Ovary (tissue), 3 donors: Measurements from ENCODE around the gene GSKIP.

Experiments used
- EP300 ChIP-seq: sonication (generic); formaldehyde crosslinking; IDR thresholded peaks from one replicate; pipeline ENCODE4 v1.6.1; 2017; ENCODE audit warnings: antibody characterized with exemption
- POLR2A ChIP-seq: fragments of 450-650 bp; IDR thresholded peaks from one replicate; pipeline ENCODE4 v1.6.1; 2017; ENCODE audit warnings: antibody characterized with exemption, mild to moderate bottlenecking, moderate library complexity
- TF ChIP-seq, protein P1 (sequence below), 3 donors: fragments of 450-650 bp in 2 of 3; fragments of 200-600 bp in 1 of 3; IDR thresholded peaks; one replicate each; pipeline versions ENCODE4 v1.5.1 to v1.8.0; 2016 to 2022; ENCODE audit warnings: antibody characterized with exemption in 3 of 3, mild to moderate bottlenecking in 1 of 3
- donor health status: DM: no; HTN: no; CAD: no.

DNA sequence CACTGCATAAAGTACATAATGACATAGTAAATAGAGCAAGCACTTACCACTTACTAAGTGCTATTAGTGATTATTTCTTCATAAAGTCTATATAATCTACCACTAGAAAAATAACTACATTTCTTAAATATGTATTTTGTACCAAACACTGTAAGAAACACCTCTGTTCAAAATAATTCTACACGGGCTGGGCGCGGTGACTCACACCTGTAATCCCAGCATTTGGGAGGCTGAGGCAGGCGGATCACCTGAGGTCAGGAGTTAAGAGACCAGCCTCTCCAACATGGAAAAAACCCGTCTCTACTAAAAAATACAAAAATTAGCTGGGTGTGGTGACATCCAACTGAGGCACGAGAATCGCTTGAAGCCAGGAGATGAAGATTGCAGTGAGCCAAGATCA lies 39.1 kb upstream of the GSKIP start:
- TF ChIP-seq, protein P1, sequence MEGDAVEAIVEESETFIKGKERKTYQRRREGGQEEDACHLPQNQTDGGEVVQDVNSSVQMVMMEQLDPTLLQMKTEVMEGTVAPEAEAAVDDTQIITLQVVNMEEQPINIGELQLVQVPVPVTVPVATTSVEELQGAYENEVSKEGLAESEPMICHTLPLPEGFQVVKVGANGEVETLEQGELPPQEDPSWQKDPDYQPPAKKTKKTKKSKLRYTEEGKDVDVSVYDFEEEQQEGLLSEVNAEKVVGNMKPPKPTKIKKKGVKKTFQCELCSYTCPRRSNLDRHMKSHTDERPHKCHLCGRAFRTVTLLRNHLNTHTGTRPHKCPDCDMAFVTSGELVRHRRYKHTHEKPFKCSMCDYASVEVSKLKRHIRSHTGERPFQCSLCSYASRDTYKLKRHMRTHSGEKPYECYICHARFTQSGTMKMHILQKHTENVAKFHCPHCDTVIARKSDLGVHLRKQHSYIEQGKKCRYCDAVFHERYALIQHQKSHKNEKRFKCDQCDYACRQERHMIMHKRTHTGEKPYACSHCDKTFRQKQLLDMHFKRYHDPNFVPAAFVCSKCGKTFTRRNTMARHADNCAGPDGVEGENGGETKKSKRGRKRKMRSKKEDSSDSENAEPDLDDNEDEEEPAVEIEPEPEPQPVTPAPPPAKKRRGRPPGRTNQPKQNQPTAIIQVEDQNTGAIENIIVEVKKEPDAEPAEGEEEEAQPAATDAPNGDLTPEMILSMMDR (IDR thresholded peaks at IDR 0.05), result no peak
- TF ChIP-seq POLR2A, result no peak
- TF ChIP-seq EP300, result no peak
